T47D (cell line): Measurements from ENCODE around the gene ILKAP.

Source experiments
- DNase-seq, 2 experiments: peaks; one replicate each; pipeline versions ENCODE4 v3.0.0 to v3.0.0-alpha.2; 2011 to 2012; ENCODE audit warnings: low read depth in 1 of 2, low spot score in 1 of 2
- JUND ChIP-seq: IDR thresholded peaks from 2 replicates; pipeline ENCODE4 v1.6.1; 2012; ENCODE audit warnings: low read depth
- in situ Hi-C: cut with HindIII; loops from 2 replicates; pipeline ENCODE4 v1.10.0; 2016; ENCODE audit warnings: low sequenced_read_pairs, low pct_unique_long_range_greater_than_20kb

The ILKAP gene

GRCh38 chr2:238231251-238231793 lies 27.8 kb upstream of the ILKAP start:
- TF ChIP-seq JUND = no peak
- DNase-seq = no peak
- in situ Hi-C loops = no loop called here

GRCh38 chr2:238230699-238231098 lies 27.2 kb upstream of the ILKAP start:
- DNase-seq = no peak
- TF ChIP-seq JUND = no peak
- in situ Hi-C loops = no loop called here

- in situ Hi-C loops = no loop called here
- no peak for TF ChIP-seq JUND
Measured at GRCh38 chr2:238228700-238229099, 25.2 kb upstream of the ILKAP start.

GRCh38 chr2:238227587-238228032 lies 24.1 kb upstream of the ILKAP start:
- TF ChIP-seq JUND = no peak
- in situ Hi-C loops = no loop called here
- DNase-seq = no peak

More at GRCh38 chr2:238228700-238229099, 25.2 kb upstream of the ILKAP start:
- DNase-seq = peak; percentile 57 to 67

GRCh38 chr2:238226698-238227586 lies 23.4 kb upstream of the ILKAP start:
- in situ Hi-C loops = no loop called here
- no peak for TF ChIP-seq JUND
- no peak for DNase-seq

- no peak for DNase-seq
- TF ChIP-seq JUND = no peak
Measured at GRCh38 chr2:238225911-238226697, 22.6 kb upstream of the ILKAP start.

GRCh38 chr2:238225121-238225520 lies 21.6 kb upstream of the ILKAP start:
- TF ChIP-seq JUND = no peak
- no peak for DNase-seq
- in situ Hi-C loops = no loop called here

More at GRCh38 chr2:238225911-238226697, 22.6 kb upstream of the ILKAP start:
- in situ Hi-C loops = no loop called here

- no peak for TF ChIP-seq JUND
- in situ Hi-C loops = no loop called here
- no peak for DNase-seq
Measured at GRCh38 chr2:238224356-238225035, 21.0 kb upstream of the ILKAP start.

- DNase-seq = no peak
- in situ Hi-C loops = no loop called here
- TF ChIP-seq JUND = no peak
Measured at GRCh38 chr2:238220892-238221521, 17.5 kb upstream of the ILKAP start.

- DNase-seq = no peak
- TF ChIP-seq JUND = no peak
- in situ Hi-C loops = no loop called here
Measured at GRCh38 chr2:238220274-238220891, 16.9 kb upstream of the ILKAP start.

- DNase-seq = no peak
- TF ChIP-seq JUND = no peak
- in situ Hi-C loops = no loop called here
Measured at GRCh38 chr2:238216651-238217184, 13.2 kb upstream of the ILKAP start.
